WERI-Rb-1 (cell line): ENCODE results near the gene GALP.
A peak's percentile ranks its signal among the peaks of the same experiment; 100 is the strongest.

Source experiments
- DNase-seq: peaks from one replicate; pipeline ENCODE4 v3.0.0-alpha.2; 2020
- H3K27ac ChIP-seq: fragments of 250-450 bp; sonication (Bioruptor Pico); 2 replicates; pipeline ENCODE4 v1.5.1; 2020; ENCODE audit warnings: mild to moderate bottlenecking, moderate library complexity
- H3K27me3 ChIP-seq: fragments of 250-450 bp; sonication (Bioruptor Pico); 2 replicates; pipeline ENCODE4 v1.5.1; 2021; ENCODE audit warnings: mild to moderate bottlenecking, low read depth, moderate library complexity; ENCODE audit not compliant: insufficient read depth, severe bottlenecking
- H3K36me3 ChIP-seq: fragments of 250-450 bp; sonication (Bioruptor Pico); 2 replicates; pipeline ENCODE4 v1.5.1; 2020; ENCODE audit warnings: mild to moderate bottlenecking, moderate library complexity
- H3K4me3 ChIP-seq: 2 replicates; pipeline ENCODE4 v1.5.1; 2011; ENCODE audit warnings: low read depth, mild to moderate bottlenecking, control low read depth, low read length
- H3K9me3 ChIP-seq: fragments of 250-450 bp; sonication (Bioruptor Pico); 2 replicates; pipeline ENCODE4 v1.5.1; 2021; ENCODE audit warnings: mild to moderate bottlenecking, moderate library complexity; ENCODE audit not compliant: severe bottlenecking
- TF ChIP-seq, protein P1 (sequence below): IDR thresholded peaks from 2 replicates; pipeline ENCODE4 v1.5.1; 2011; ENCODE audit warnings: low read depth, mild to moderate bottlenecking, control low read depth, inconsistent platforms, low read length

GALP gene

DNA sequence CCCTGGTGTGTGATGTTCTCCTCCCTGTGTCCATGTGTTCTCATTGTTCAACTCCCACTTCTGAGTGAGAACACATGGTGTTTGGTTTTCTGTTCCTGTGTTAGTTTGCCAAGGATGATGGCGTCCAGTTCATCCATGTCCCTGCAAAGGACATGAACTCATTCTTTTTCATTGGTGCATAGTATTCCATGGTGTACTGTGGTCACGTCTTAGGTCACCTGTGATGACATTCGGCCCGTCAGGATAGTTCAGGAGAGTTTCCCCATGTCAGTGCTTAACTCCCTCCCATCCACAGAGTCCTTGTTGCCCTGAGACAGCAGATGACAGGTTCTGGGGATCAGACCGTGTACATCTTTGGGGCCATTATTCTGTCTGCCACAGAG, 26.2 kb upstream of the GALP start:
- DNase-seq = no peak
- TF ChIP-seq, protein P1, sequence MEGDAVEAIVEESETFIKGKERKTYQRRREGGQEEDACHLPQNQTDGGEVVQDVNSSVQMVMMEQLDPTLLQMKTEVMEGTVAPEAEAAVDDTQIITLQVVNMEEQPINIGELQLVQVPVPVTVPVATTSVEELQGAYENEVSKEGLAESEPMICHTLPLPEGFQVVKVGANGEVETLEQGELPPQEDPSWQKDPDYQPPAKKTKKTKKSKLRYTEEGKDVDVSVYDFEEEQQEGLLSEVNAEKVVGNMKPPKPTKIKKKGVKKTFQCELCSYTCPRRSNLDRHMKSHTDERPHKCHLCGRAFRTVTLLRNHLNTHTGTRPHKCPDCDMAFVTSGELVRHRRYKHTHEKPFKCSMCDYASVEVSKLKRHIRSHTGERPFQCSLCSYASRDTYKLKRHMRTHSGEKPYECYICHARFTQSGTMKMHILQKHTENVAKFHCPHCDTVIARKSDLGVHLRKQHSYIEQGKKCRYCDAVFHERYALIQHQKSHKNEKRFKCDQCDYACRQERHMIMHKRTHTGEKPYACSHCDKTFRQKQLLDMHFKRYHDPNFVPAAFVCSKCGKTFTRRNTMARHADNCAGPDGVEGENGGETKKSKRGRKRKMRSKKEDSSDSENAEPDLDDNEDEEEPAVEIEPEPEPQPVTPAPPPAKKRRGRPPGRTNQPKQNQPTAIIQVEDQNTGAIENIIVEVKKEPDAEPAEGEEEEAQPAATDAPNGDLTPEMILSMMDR = no peak
- Histone ChIP-seq H3K36me3 (peaks cover 26% of the 10 kb centered on the region), H3K9me3 (peaks cover 2% of the 10 kb centered on the region), H3K27ac (no peak overlapping the region), H3K27me3 (no peaks in the 10 kb centered on the region), H3K4me3 (no peak overlapping the region)

DNA sequence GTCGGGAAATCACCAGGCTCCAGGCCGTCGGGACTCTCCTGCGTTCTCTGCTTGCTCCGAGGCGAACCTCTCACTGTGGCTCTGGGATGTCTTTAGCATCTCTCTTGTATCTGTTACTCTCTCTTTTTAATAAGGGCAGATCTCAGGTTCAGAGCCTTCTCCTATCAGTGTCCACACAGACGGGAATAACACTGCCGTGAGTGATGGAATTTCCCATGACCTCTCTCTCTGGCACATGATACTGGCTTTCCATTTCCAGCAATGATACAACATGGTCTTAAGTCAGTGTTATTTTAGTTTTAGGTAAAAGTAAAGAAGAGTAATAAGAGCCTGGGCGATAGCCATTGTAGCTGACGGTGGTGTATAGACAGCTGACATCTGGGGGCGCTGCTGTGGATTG, 25.4 kb upstream of the GALP start:
- no peak for DNase-seq
- Histone ChIP-seq H3K27me3 (no peaks in the 10 kb centered on the region), H3K27ac (no peak overlapping the region), H3K36me3 (peaks cover 31% of the 10 kb centered on the region), H3K4me3 (no peak overlapping the region), H3K9me3 (peaks cover 2% of the 10 kb centered on the region)
- TF ChIP-seq, protein P1 = no peak

DNA sequence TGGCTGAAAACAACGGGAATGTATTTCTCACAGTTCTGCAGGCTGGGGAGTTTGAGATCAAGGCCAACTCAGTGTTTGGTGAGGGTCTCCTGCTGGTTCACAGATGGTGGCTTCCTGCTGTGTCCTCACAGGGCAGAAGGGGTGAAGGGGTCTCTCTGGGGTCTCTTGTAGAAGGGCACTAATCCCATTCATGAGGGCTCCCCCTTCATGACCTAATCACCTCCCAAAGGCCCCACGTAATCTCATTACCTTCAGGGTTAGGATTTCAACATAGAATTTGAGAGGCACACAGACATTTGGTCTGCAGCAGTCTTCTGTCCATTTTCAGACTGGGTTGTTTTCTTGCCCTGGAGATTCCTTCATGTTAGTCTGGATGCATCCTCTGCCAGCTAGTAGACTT, 23.2 kb upstream of the GALP start:
- Histone ChIP-seq H3K27ac (peak overlapping the region; percentile 57), H3K4me3 (no peak overlapping the region), H3K36me3 (peaks cover 34% of the 10 kb centered on the region), H3K9me3 (peaks cover 2% of the 10 kb centered on the region), H3K27me3 (no peaks in the 10 kb centered on the region)
- peak; percentile 19 for DNase-seq
- TF ChIP-seq, protein P1 = no peak

DNA sequence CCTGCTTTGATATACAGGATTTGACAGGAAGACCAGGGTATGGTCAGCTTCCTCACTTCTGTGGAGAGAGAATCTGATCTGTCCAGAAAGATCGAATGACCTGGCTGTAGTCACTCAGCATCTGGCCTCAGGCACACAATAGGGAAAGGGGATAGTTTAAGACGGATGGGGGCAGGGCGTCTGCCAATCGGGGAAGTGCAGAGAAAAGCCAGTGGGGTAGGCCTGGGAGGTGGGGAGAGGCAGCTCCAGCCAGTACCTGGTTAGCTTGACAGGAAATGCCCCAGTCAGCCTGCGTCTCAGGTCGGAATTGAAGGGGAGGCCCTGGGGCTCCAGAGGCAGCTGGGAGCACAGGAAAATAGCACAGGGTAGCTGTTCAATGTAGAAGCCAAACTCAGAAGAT, 22.3 kb upstream of the GALP start:
- TF ChIP-seq, protein P1 = no peak
- peaks cover 29% of the 10 kb centered on the region for H3K36me3 ChIP-seq
- H3K4me3 ChIP-seq = no peak overlapping the region
- H3K27me3 ChIP-seq = no peaks in the 10 kb centered on the region
- H3K9me3 ChIP-seq = peaks cover 2% of the 10 kb centered on the region
- H3K27ac ChIP-seq = peak overlapping the region; percentile 57
- peak; percentile 54 for DNase-seq

DNA sequence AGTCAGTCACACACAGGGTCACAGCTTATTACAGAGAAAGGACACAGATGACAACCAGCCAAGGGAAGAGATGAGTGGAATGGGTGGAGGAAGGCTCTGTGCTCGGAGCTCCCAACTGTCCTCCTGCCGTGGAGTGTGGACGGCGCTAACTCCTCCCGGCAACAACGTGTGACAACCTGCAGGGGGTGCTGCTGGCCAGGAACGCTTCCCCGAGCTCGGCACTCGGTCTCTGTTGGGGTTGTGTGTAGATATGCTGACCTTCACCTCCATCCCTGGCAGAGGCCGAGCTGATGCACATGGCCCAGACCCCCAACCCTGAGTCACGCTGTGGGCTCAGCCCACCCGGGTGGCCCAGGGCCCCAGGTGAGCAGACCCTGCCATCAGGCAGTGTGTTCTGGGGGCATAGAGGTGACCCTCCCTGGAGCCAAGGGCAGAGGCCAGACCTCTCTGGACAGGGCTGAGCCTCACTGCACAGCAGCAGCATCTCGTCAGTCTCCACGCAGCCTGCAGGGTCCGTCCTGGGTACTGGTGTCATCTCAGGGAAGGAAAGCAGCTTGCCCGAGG, 20.6 kb upstream of the GALP start:
- Histone ChIP-seq H3K27ac (no peak overlapping the region), H3K27me3 (no peaks in the 10 kb centered on the region), H3K36me3 (peaks cover 32% of the 10 kb centered on the region), H3K9me3 (peaks cover 2% of the 10 kb centered on the region), H3K4me3 (no peak overlapping the region)
- peak; percentile 66 for DNase-seq
- TF ChIP-seq, protein P1 = peak; percentile 87

DNA sequence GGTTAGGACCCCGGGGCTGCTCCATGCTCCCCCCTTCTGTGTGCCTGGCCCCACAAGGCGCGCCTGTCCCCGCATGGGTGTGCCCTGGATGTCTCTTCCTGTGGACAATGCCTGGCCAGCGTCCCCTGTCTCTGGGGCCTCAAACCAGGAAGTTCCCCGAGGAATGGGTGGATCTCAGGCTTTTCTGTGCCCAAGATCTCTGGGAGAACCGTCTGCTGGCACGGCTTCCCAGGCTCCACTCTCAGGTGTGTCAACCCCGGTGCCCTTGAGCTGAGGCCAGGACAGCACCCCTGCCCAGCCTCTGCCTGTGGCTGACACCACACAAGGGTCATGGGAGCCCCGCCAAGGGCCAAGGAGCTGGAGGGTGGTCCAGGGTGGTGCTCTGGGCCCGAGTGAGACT, 19.0 kb upstream of the GALP start:
- no peaks in the 10 kb centered on the region for H3K27me3 ChIP-seq
- DNase-seq = no peak
- peaks cover 2% of the 10 kb centered on the region for H3K9me3 ChIP-seq
- TF ChIP-seq, protein P1 = no peak
- no peak overlapping the region for H3K27ac ChIP-seq
- peaks cover 43% of the 10 kb centered on the region for H3K36me3 ChIP-seq
- no peak overlapping the region for H3K4me3 ChIP-seq
